Omental fat pad (tissue), 4 donors: Measurements from ENCODE around the gene MAPKAP1. TPM values are rescaled to one million over a fixed set of nuclear protein-coding genes. Genes with fewer than 3 reads are reported as not detected.
A peak's percentile ranks its signal among the peaks of the same experiment; 100 is the strongest.

ENCODE experiments used
- ATAC-seq: fragments of 150-250 bp; one replicate; pipeline ENCODE4 v1.9.1; 2016; ENCODE audit warnings: mild to moderate bottlenecking, moderate library complexity; ENCODE audit not compliant: low FRiP score
- DNase-seq: peaks from one replicate; pipeline ENCODE4 v3.0.0-alpha.2; 2019; ENCODE audit warnings: low spot score
- CTCF ChIP-seq, 3 donors: fragments of 450-650 bp; IDR thresholded peaks; one replicate each; pipeline ENCODE4 v1.5.1; 2016 to 2017; ENCODE audit warnings: antibody characterized with exemption in 3 of 3, mild to moderate bottlenecking in 3 of 3, moderate library complexity in 2 of 3
- total RNA-seq, 4 donors: library from RNA; depleted of rRNA; stranded (reverse); fragments of >200 nt; gene quantifications; one replicate each; pipeline ENCODE4 v1.1.0, GENCODE V29; 2016

The MAPKAP1 gene
- total RNA-seq, 4 donors from 2014 or later = 60.0 to 78.0 (median 72.9) TPM

- DNase-seq (no peak), ATAC-seq (no peak)
- TF ChIP-seq CTCF (IDR thresholded peaks at IDR 0.05) = no peak
Measured at GRCh38 chr9:125466411-125466810, 240.6 kb downstream of the MAPKAP1 start.

- no peak for ATAC-seq
- DNase-seq = no peak
- no peak for TF ChIP-seq CTCF (IDR thresholded peaks at IDR 0.05)
Measured at GRCh38 chr9:125464591-125465385, 242.2 kb downstream of the MAPKAP1 start.

GRCh38 chr9:125463926-125464325 lies 243.1 kb downstream of the MAPKAP1 start:
- ATAC-seq (no peak), DNase-seq (no peak)
- TF ChIP-seq CTCF (IDR thresholded peaks at IDR 0.05) = no peak

- DNase-seq = no peak
- ATAC-seq = no peak
Measured at GRCh38 chr9:125462861-125463291, 244.1 kb downstream of the MAPKAP1 start.

GRCh38 chr9:125461636-125462190 lies 245.3 kb downstream of the MAPKAP1 start:
- DNase-seq (no peak), ATAC-seq (no peak)
- no peak for TF ChIP-seq CTCF (IDR thresholded peaks at IDR 0.05)

More at GRCh38 chr9:125462861-125463291, 244.1 kb downstream of the MAPKAP1 start:
- no peak for TF ChIP-seq CTCF (IDR thresholded peaks at IDR 0.05)

GRCh38 chr9:125460883-125461635 lies 245.9 kb downstream of the MAPKAP1 start:
- peak; percentile 84 for ATAC-seq
- TF ChIP-seq CTCF (IDR thresholded peaks at IDR 0.05) = no peak
- no peak for DNase-seq
